ENCODE measurements around the gene B4GALT5.

Gene B4GALT5

DNA sequence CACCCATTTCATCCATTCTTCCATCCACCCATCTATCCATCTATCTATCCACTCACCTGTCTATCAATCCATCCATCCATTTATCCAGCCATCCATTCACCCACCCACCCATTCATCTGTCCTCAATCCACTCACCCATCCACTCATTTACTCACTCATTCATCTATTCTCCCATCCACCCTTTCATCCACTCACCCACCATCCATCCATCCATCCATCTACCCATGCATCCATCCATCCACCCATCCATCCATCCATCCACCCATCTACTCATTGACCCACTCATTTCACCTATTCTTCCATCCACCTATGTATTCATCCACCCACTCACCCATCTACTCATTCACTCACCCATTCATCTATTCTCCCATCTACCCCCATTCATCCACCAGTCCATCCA is 121.6 kb downstream of the B4GALT5 start:
- H3K4me3 ChIP-seq (ENCODE audit: extremely low read depth, insufficient read depth, low read length, poor library complexity, severe bottlenecking), result no peak overlapping the region
- no peaks in the 10 kb centered on the region for H3K9me3 ChIP-seq (ENCODE audit: control insufficient read depth, low read length)
- H3K4me1 ChIP-seq (ENCODE audit: control insufficient read depth, insufficient read depth, low read length, poor library complexity, severe bottlenecking), result peaks cover 18% of the 10 kb centered on the region
- H3K36me3 ChIP-seq (ENCODE audit: control insufficient read depth, insufficient read depth, low read length), result no peaks in the 10 kb centered on the region
- no peak overlapping the region for H3K27ac ChIP-seq (ENCODE audit: low read depth, low read length, severe bottlenecking)

DNA sequence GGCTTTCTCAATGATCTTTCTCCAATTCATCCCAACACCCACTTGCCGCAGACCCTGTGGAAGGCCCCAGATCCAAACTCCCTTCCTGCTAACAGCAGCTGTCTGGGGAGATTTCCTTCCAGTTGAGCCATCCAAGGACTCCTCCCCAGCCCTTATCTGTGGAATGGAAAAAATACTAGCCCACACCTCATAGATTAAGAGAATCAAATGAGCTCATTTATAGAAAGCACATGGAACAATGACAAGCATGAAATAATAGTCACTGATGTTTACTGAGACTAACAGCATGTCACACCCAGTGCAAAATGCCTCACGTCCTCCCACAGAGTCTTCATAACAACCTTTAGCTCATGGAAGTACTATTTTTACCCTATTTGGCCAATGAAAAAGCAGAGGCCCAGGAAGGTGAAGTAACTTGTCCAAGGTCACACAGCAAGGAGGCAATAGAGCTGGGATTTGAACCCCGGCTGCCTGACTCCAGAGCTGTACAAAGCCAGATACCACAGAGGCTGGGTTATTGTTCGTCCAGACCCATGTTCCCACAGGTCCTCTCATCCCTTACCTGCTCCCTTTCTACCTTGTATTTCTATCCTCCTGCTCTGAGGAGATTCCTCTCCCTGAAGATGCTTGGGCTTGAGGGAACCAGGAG is 122.3 kb downstream of the B4GALT5 start:
- 90 to 93% methylated on average over 3 to 4 of the region's 4 CpGs for WGBS, 2 experiments (ENCODE audit: insufficient coverage in 2 of 2)
- Histone ChIP-seq H3K4me1 (ENCODE audit: control insufficient read depth, insufficient read depth, low read length, poor library complexity, severe bottlenecking) (peaks cover 18% of the 10 kb centered on the region), H3K27ac (ENCODE audit: low read depth, low read length, severe bottlenecking) (no peak overlapping the region)

DNA sequence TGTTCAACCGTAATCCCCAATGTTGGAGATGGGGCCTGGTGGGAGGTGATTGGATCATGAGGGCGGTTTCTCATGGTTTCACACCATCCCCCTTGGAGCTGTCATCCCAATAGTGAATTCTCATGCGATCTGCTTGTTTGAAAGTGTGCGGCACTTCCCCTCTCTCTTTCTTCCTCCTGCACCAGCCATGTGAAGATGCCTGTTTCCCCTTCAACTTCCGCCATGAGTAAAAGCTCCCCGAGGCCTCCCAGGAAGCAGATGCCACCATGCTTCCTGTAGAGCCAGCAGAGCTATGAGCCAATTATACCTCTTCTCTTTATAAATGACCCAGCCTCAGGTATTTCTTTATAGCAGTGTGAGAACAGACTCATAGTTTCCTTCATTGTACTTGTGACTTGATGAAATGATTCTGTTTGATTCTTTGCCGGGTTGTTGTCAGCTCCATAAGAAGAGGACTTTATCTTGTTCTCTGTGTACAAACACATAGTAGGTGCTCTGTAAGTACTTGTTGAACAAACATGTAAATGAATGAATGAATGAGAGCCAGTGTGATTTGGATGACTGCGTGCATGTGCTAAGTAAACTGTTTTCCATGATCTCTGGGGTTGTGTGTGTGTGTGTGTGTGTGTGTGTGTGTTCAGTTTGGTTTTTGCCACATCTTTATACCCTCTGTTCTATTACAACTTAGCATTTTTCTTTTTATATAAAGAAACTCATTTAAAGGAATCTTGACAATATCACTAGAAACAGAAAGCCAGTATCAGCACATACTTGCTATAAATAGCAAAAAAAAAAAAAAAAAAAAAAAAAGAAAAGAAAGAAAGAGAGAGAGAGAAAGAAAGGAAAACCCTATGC is 123.3 kb downstream of the B4GALT5 start:
- no peak overlapping the region for H3K4me3 ChIP-seq (ENCODE audit: extremely low read depth, insufficient read depth, low read length, poor library complexity, severe bottlenecking)
- peaks cover 9% of the 10 kb centered on the region for H3K4me1 ChIP-seq (ENCODE audit: control insufficient read depth, insufficient read depth, low read length, poor library complexity, severe bottlenecking)
- no peaks in the 10 kb centered on the region for H3K9me3 ChIP-seq (ENCODE audit: control insufficient read depth, low read length)
- no peaks in the 10 kb centered on the region for H3K36me3 ChIP-seq (ENCODE audit: control insufficient read depth, insufficient read depth, low read length)
- no peak overlapping the region for H3K27ac ChIP-seq (ENCODE audit: low read depth, low read length, severe bottlenecking)
- 95 to 97% methylated on average over 5 to 6 of the region's 8 CpGs for WGBS, 2 experiments (ENCODE audit: insufficient coverage in 2 of 2)

More for the DNA sequence above, 122.3 kb downstream of the B4GALT5 start:
- Histone ChIP-seq H3K9me3 (ENCODE audit: control insufficient read depth, low read length) (no peaks in the 10 kb centered on the region), H3K36me3 (ENCODE audit: control insufficient read depth, insufficient read depth, low read length) (no peaks in the 10 kb centered on the region), H3K4me3 (ENCODE audit: extremely low read depth, insufficient read depth, low read length, poor library complexity, severe bottlenecking) (no peak overlapping the region)

DNA sequence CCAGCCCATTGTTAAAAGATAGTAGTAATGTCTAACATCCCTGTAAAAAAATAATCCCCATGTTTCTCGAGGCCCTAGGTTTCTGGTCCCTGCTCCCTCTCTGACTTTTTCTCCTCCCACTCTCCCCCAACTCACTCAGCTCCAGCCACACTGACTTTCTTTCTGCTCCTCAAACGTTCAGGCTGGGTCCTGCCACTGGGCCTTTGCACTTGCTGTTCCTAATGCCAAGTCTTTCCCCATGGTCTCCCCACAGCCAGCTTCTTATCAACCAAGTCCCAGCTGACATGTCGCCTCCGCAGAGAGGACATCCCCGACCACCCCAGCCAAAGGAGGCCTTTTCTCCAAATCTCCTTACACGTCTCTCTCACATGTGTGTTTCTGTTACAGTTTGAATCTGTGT is 123.9 kb downstream of the B4GALT5 start:
- peaks cover 9% of the 10 kb centered on the region for H3K4me1 ChIP-seq (ENCODE audit: control insufficient read depth, insufficient read depth, low read length, poor library complexity, severe bottlenecking)
- 72 to 85% methylated on average over 4 to 6 of the region's 6 CpGs for WGBS, 2 experiments (ENCODE audit: insufficient coverage in 2 of 2)
- H3K9me3 ChIP-seq (ENCODE audit: control insufficient read depth, low read length), result no peaks in the 10 kb centered on the region
- no peak overlapping the region for H3K4me3 ChIP-seq (ENCODE audit: extremely low read depth, insufficient read depth, low read length, poor library complexity, severe bottlenecking)
- no peaks in the 10 kb centered on the region for H3K36me3 ChIP-seq (ENCODE audit: control insufficient read depth, insufficient read depth, low read length)
- H3K27ac ChIP-seq (ENCODE audit: low read depth, low read length, severe bottlenecking), result no peak overlapping the region

DNA sequence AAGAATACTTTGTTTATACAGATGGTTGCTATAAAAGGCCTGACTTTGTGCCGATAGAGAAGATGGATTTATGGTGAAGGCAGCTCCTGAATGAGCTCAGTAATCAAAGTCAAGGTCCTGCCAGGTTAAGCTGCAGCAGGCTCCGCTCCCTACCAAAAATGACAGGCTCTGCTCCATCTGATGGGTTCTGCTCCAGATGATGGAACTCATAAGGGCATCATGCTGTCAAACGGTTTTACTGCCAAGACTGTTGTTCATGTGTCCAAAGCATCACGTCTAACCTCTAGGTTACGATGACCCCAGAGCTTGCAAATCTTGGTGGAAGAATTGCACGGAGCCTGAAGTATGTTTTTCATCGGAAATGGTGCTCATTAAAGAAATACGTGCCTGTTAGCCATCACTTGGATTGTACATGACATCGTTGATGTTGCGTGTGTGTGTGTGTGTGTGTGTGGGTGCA is 126.5 kb downstream of the B4GALT5 start:
- no peak overlapping the region for H3K27ac ChIP-seq (ENCODE audit: low read depth, low read length, severe bottlenecking)
- peaks cover 5% of the 10 kb centered on the region for H3K9me3 ChIP-seq (ENCODE audit: control insufficient read depth, low read length)
- H3K4me3 ChIP-seq (ENCODE audit: extremely low read depth, insufficient read depth, low read length, poor library complexity, severe bottlenecking), result no peak overlapping the region
- 90 to 95% methylated on average over 7 to 8 of the region's 10 CpGs for WGBS, 2 experiments (ENCODE audit: insufficient coverage in 2 of 2)
- H3K4me1 ChIP-seq (ENCODE audit: control insufficient read depth, insufficient read depth, low read length, poor library complexity, severe bottlenecking), result peaks cover 5% of the 10 kb centered on the region
- H3K36me3 ChIP-seq (ENCODE audit: control insufficient read depth, insufficient read depth, low read length), result no peaks in the 10 kb centered on the region

DNA sequence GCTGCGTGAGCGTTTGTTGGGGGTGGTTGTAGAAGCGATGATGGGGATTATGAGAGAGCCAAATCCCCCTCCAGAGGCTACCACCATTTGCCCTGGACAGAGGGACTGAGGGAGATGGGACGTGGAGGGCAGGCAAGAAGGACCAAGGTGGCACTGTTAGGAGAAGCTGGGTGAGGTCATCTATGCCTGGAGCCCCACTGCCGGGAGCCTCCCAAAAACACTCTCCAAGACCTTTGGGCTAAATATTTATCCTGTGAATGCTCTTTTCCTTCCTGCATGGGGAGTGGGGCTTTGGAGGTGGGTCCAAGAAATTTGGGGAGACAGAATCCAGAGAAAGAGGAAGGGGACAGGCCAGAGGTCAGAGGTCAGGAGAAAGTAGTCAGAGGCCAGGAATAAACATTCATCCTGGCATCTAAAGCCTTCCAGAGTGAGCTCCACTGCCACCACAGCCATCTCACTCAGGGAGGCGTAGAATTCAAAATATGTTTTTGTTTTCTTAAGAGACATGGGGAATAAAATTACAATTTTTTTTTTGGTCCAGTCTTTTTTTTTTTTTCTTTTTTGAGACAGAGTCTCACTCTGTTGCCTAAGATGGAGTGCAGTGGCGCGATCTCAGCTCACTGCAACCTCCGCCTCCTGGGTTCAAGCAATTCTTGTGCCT is 128.0 kb downstream of the B4GALT5 start:
- WGBS, 2 experiments (ENCODE audit: insufficient coverage in 2 of 2), result 100% methylated on average over 1 of the region's 9 CpGs; no CpG with 5 or more reads in 1 of the 2 experiments
- H3K36me3 ChIP-seq (ENCODE audit: control insufficient read depth, insufficient read depth, low read length), result no peaks in the 10 kb centered on the region
- no peak overlapping the region for H3K4me3 ChIP-seq (ENCODE audit: extremely low read depth, insufficient read depth, low read length, poor library complexity, severe bottlenecking)
- H3K27ac ChIP-seq (ENCODE audit: low read depth, low read length, severe bottlenecking), result no peak overlapping the region
- H3K4me1 ChIP-seq (ENCODE audit: control insufficient read depth, insufficient read depth, low read length, poor library complexity, severe bottlenecking), result peaks cover 5% of the 10 kb centered on the region
- peaks cover 6% of the 10 kb centered on the region for H3K9me3 ChIP-seq (ENCODE audit: control insufficient read depth, low read length)

DNA sequence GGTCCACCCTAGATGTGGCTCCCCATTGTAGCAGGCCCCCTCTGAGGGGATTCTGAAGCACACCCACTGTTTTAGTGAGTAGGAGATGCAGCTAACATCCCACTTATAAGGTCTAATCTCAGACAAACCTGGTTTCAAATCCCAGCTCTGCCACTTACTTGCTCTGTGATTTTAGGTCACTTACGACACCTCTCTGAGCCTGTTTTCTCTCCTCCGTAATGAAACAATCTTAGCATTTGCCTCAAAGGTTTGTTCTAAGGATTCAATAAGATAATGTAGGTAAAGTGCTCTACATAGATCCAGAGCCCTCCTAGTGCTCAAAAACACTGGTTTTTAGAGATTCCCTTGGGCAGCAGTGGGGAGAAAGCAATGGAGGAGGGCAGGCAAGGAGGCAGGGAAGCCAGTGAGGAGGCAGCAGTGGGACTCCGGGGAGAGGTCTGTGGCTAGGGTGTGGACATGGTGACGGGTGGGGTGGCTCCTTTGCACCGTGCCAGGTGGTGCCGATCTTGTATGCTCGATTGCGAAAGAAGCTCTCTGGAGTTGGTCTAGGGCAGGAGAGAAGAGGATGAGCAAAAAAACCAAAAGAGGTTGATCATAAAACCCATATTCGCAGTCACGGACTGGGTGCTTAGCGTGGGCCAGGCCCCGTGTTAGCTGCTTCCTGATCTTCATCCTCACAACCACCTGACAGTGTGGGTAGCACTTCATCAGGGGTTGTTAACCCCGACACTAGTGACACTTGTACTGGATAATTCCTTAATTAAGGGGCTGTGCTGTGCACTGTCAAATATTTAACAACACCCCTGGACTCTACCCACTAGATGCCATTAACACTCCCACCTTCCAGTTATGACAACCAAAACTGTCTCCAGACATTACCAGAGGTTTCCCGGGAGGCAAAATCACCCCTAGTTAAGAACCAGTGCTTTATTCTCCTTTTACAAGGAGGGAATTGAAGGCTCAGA is 129.0 kb downstream of the B4GALT5 start:
- Histone ChIP-seq H3K27ac (ENCODE audit: low read depth, low read length, severe bottlenecking) (no peak overlapping the region), H3K36me3 (ENCODE audit: control insufficient read depth, insufficient read depth, low read length) (no peaks in the 10 kb centered on the region), H3K4me3 (ENCODE audit: extremely low read depth, insufficient read depth, low read length, poor library complexity, severe bottlenecking) (no peak overlapping the region), H3K9me3 (ENCODE audit: control insufficient read depth, low read length) (peaks cover 6% of the 10 kb centered on the region), H3K4me1 (ENCODE audit: control insufficient read depth, insufficient read depth, low read length, poor library complexity, severe bottlenecking) (peaks cover 5% of the 10 kb centered on the region)
- WGBS, 2 experiments (ENCODE audit: insufficient coverage in 2 of 2), result 91 to 92% methylated on average over 12 to 13 of the region's 14 CpGs

DNA sequence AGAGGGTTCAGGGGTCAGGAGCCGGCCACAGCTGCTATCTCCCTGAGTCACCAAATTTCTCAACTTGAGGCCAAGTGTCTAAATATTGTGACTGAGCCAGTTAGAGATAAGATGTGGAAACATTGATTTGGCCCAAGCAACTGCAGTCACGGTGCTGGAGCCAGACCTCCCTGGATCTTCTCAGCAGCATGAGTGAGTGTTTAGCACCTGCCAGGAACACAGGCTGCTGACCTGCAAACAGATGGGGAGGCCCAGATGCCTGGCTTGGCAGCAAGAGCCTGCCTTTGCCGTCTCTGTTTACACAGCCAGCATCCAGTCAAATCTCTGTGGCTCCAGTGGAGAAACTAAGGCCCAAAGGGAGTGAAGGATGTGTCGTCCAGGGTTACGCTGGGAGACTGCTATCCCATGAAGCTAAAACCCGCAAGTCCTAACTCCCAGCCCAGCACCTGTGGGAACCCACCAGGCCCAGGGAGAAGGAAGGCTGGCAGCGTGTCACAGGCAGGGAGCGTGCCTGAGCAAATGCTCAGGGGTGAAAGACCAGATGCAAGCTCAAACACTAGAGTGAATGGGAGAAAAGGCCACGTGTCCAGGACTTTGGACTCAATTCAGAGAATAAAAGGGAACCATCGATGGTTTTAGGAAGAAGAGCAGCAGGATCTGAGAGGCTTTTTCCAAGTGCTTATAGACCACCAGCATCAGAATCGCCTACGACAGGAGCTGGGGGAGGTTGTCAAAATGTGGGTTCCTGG is 129.8 kb downstream of the B4GALT5 start:
- 87% methylated on average over 10 to 11 of the region's 12 CpGs for WGBS, 2 experiments (ENCODE audit: insufficient coverage in 2 of 2)
- Histone ChIP-seq H3K4me1 (ENCODE audit: control insufficient read depth, insufficient read depth, low read length, poor library complexity, severe bottlenecking) (peaks cover 5% of the 10 kb centered on the region), H3K4me3 (ENCODE audit: extremely low read depth, insufficient read depth, low read length, poor library complexity, severe bottlenecking) (no peak overlapping the region), H3K9me3 (ENCODE audit: control insufficient read depth, low read length) (peaks cover 6% of the 10 kb centered on the region), H3K27ac (ENCODE audit: low read depth, low read length, severe bottlenecking) (no peak overlapping the region), H3K36me3 (ENCODE audit: control insufficient read depth, insufficient read depth, low read length) (no peaks in the 10 kb centered on the region)

DNA sequence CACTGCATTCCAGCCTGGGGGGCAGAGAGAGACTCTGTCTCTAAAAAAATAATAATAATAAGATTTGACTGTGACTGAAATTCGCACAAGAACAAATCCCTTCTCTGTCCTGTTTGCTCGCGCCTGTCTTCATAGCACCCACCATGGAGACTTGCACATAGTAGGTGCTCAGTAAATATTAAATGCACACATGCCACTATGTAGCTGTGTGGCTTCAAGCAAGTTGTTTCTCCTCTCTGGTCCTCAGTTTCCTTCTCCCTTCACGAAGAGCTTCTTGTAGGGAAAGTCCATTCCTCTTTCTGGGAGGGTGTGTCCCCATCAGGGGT is 130.4 kb downstream of the B4GALT5 start:
- peaks cover 6% of the 10 kb centered on the region for H3K9me3 ChIP-seq (ENCODE audit: control insufficient read depth, low read length)
- no peaks in the 10 kb centered on the region for H3K36me3 ChIP-seq (ENCODE audit: control insufficient read depth, insufficient read depth, low read length)
- H3K4me3 ChIP-seq (ENCODE audit: extremely low read depth, insufficient read depth, low read length, poor library complexity, severe bottlenecking), result no peak overlapping the region
- H3K4me1 ChIP-seq (ENCODE audit: control insufficient read depth, insufficient read depth, low read length, poor library complexity, severe bottlenecking), result peaks cover 5% of the 10 kb centered on the region
- no peak overlapping the region for H3K27ac ChIP-seq (ENCODE audit: low read depth, low read length, severe bottlenecking)
- no CpG with 5 or more reads among the region's 4 CpGs for WGBS, 2 experiments (ENCODE audit: insufficient coverage in 2 of 2)

Data from mesodermal cell (in vitro differentiated cells).